ENCODE data around the gene B4GALT1. TPM values are rescaled to one million over a fixed set of nuclear protein-coding genes. Genes with fewer than 3 reads are reported as not detected.

Gene B4GALT1
- total and polyA plus RNA-seq, 2 of the 8 experiments (the other 6 are each of a cell fraction or from before 2014, with no cell fraction given) = 12.8 to 18.2 TPM

GRCh38 chr9:33162721-33163311 lies 4.3 kb downstream of the B4GALT1 start:
- H2AFZ ChIP-seq (ENCODE audit: low read length) = no peak overlapping the region
- no peak overlapping the region for H2BK12ac ChIP-seq (ENCODE audit: low read depth, low read length)
- peaks cover 0 to 4% (median 1%) of the 10 kb centered on the region in 4 experiments; a peak in 3 of 7 replicates for H3K27me3 ChIP-seq (replicated peaks in 1 of 4; ENCODE audit: control insufficient read depth in 3 of 4, extremely low read depth in 1 of 4, insufficient read depth in 3 of 4, low read length in 3 of 4)
- no peak overlapping the region for H4K91ac ChIP-seq (replicated peaks; ENCODE audit: insufficient read length, low read length)
- FAIRE-seq (no peak), DNase-seq (ENCODE audit: low read depth in 1 of 2, low spot score in 2 of 2) (no peak)
- CTCF ChIA-PET (ENCODE audit: partially characterized antibody) = interaction anchor here (1.3 kb wide), 1 partner anchor 81 kb away, joined by 3 read pairs; no protein-coding TSS in a partner anchor
- H3K79me2 ChIP-seq (ENCODE audit: control insufficient read depth in 1 of 2, insufficient read depth in 2 of 2, low read length in 2 of 2) = peaks cover 0 to 7% of the 10 kb centered on the region in 2 experiments; a peak in 2 of 4 replicates
- no peak overlapping the region for H3K56ac ChIP-seq (replicated peaks; ENCODE audit: insufficient read length, low read depth, low read length)
- no peak overlapping the region for H3K4ac ChIP-seq (replicated peaks; ENCODE audit: insufficient read length, low read depth, low read length)
- peaks cover 0 to 7% of the 10 kb centered on the region in 2 experiments for H4K20me1 ChIP-seq (replicated peaks in 1 of 2; ENCODE audit: control insufficient read depth in 1 of 2, insufficient read depth in 2 of 2, low read length in 2 of 2)
- no peak overlapping the region for H4K5ac ChIP-seq (ENCODE audit: insufficient read length, low read depth, low read length)
- H3K4me3 ChIP-seq (ENCODE audit: extremely low read depth in 1 of 4, insufficient read depth in 2 of 4, low read depth in 3 of 4, low read length in 4 of 4) = no peak overlapping the region
- H3K36me3 ChIP-seq (ENCODE audit: control insufficient read depth in 2 of 4, insufficient read depth in 4 of 4, low read length in 3 of 4) = no peaks in the 10 kb centered on the region
- no peak overlapping the region for H2AK5ac ChIP-seq (ENCODE audit: low read depth, low read length)
- no peak overlapping the region for H3K9ac ChIP-seq (replicated peaks in 1 of 4; ENCODE audit: extremely low read depth in 1 of 4, low read depth in 3 of 4, low read length in 3 of 4)
- peaks cover 3% of the 10 kb centered on the region; the same call in 1 of the 2 replicates for H3K79me1 ChIP-seq (ENCODE audit: low read depth, low read length)
- WGBS, 2 experiments (ENCODE audit: extremely low coverage in 1 of 2, insufficient coverage in 1 of 2, insufficient read length in 1 of 2, insufficient replicate concordance in 2 of 2, low coverage in 1 of 2, low lambda C conversion rate in 2 of 2, missing lambda C conversion rate in 1 of 2) = 79% methylated on average over 9 of the region's 9 CpGs; no CpG with 5 or more reads in 1 of the 2 experiments
- H3K4me2 ChIP-seq (ENCODE audit: insufficient read depth in 1 of 2, low read depth in 2 of 2, low read length in 2 of 2) = no peak overlapping the region
- peaks cover 9% of the 10 kb centered on the region; the same call in 1 of the 2 replicates for H3K23me2 ChIP-seq (ENCODE audit: low read depth, low read length)
- H2BK5ac ChIP-seq (ENCODE audit: low read depth, low read length) = no peak overlapping the region
- no peak overlapping the region for H2BK15ac ChIP-seq (ENCODE audit: low read length)
- POLR2A ChIA-PET (ENCODE audit: partially characterized antibody) = interaction anchor here (2.0 kb wide), 1 partner anchor 138 kb away, joined by 7 read pairs; the partner anchor contains the start of gene DNAJA1
- H4K8ac ChIP-seq (ENCODE audit: extremely low read depth, insufficient read depth, low read length) = no peak overlapping the region
- no peak overlapping the region for H2BK120ac ChIP-seq (replicated peaks; ENCODE audit: low read depth, low read length)
- H3K4me1 ChIP-seq (replicated peaks in 1 of 4; ENCODE audit: control insufficient read depth in 3 of 4, insufficient read depth in 4 of 4, low read length in 3 of 4) = peaks cover under 1 to 12% (median 10%) of the 10 kb centered on the region in 4 experiments; a peak in 4 of 7 replicates
- TF ChIP-seq CBX8 (IDR thresholded peaks at IDR 0.05; ENCODE audit: borderline replicate concordance, low read depth, low read length) (no peak), ZNF274 (IDR thresholded peaks at IDR 0.05; ENCODE audit: borderline replicate concordance, extremely low read depth, low read length) (no peak), E2F6 (IDR thresholded peaks at IDR 0.05) (no peak), HDAC2 (IDR thresholded peaks at IDR 0.05; ENCODE audit: borderline replicate concordance in 1 of 2, low read depth in 2 of 2, low read length in 2 of 2) (no peak)
- no peak overlapping the region for H3K23ac ChIP-seq (ENCODE audit: insufficient read length)
- H3K27ac ChIP-seq (ENCODE audit: low read depth, low read length) = no peak overlapping the region
- H3K14ac ChIP-seq (ENCODE audit: insufficient read length) = no peak overlapping the region
- no peak overlapping the region for H3K18ac ChIP-seq (ENCODE audit: extremely low read depth, low read length)
- H3K9me3 ChIP-seq (ENCODE audit: insufficient read depth in 2 of 2, low read depth in 1 of 2, low read length in 1 of 2) = no peaks in the 10 kb centered on the region
- H2BK20ac ChIP-seq (ENCODE audit: low read length) = no peak overlapping the region
